CD14-positive monocyte (primary cell): ENCODE data around the gene BNC2. TPM values are rescaled to one million over a fixed set of nuclear protein-coding genes. Genes with fewer than 3 reads are reported as not detected.

Experiments used
- DNase-seq, 3 donors: peaks; one replicate each; pipeline ENCODE4 v3.0.0-alpha.2; 2011 to 2022
- H2AFZ ChIP-seq: 2 replicates; pipeline ENCODE4 v1.6.0; 2012; ENCODE audit warnings: mild to moderate bottlenecking, low read depth, low read length, inconsistent platforms; ENCODE audit not compliant: insufficient read depth, poor library complexity, severe bottlenecking
- H3K27ac ChIP-seq, 2 donors: 1 replicate in 1 of 2; 2 replicates in 1 of 2; pipeline ENCODE4 v1.5.1; 2012 to 2013; ENCODE audit warnings: low read length in 2 of 2, control low read depth in 1 of 2, inconsistent platforms in 1 of 2, low read depth in 1 of 2, mild to moderate bottlenecking in 1 of 2
- H3K27me3 ChIP-seq, 2 donors: one replicate each; pipeline versions ENCODE4 v1.6.0 to v1.6.1; 2011 to 2013; ENCODE audit warnings: low read length in 2 of 2; ENCODE audit not compliant: control insufficient read depth in 2 of 2, insufficient read depth in 2 of 2
- H3K36me3 ChIP-seq, 2 donors: replicated peaks in 1 of 2; 1 replicate in 1 of 2; 2 replicates in 1 of 2; pipeline versions ENCODE4 v1.5.1 to v1.6.1; 2012 to 2013; ENCODE audit warnings: low read length in 2 of 2, control low read depth in 1 of 2, inconsistent platforms in 1 of 2, mild to moderate bottlenecking in 1 of 2; ENCODE audit not compliant: insufficient read depth in 2 of 2, control insufficient read depth in 1 of 2
- H3K4me1 ChIP-seq, 2 donors: 1 replicate in 1 of 2; 2 replicates in 1 of 2; pipeline versions ENCODE4 v1.5.1 to v1.6.1; 2012 to 2013; ENCODE audit warnings: low read length in 2 of 2, control low read depth in 1 of 2, inconsistent platforms in 1 of 2, mild to moderate bottlenecking in 1 of 2, moderate library complexity in 1 of 2; ENCODE audit not compliant: insufficient read depth in 2 of 2, control insufficient read depth in 1 of 2
- H3K4me2 ChIP-seq: replicated peaks from 2 replicates; pipeline ENCODE3; 2012; ENCODE audit warnings: low read length, moderate library complexity, mild to moderate bottlenecking; ENCODE audit not compliant: poor library complexity, severe bottlenecking; ENCODE audit errors: extremely low read depth
- H3K4me3 ChIP-seq, 3 experiments: fragments of 200-600 bp in 1 of 3; sonication (generic) in 1 of 3; replicated peaks in 1 of 3; 1 replicate in 2 of 3; 2 replicates in 1 of 3; pipeline ENCODE4 v1.5.1; 2011 to 2013; ENCODE audit warnings: low read length in 3 of 3, mild to moderate bottlenecking in 3 of 3, control low read depth in 2 of 3, low read depth in 2 of 3, inconsistent platforms in 1 of 3, moderate library complexity in 1 of 3
- H3K79me2 ChIP-seq: 2 replicates; pipeline ENCODE4 v1.6.0; 2012; ENCODE audit warnings: mild to moderate bottlenecking, control low read depth, inconsistent platforms, low read length, moderate library complexity; ENCODE audit not compliant: insufficient read depth
- H3K9ac ChIP-seq: 2 replicates; pipeline ENCODE4 v1.6.0; 2017; ENCODE audit warnings: low read length, mild to moderate bottlenecking; ENCODE audit not compliant: insufficient read depth, poor library complexity, severe bottlenecking
- H3K9me3 ChIP-seq, 2 donors: replicated peaks in 1 of 2; 1 replicate in 1 of 2; 2 replicates in 1 of 2; pipeline versions ENCODE4 v1.5.1 to v1.6.1; 2012 to 2013; ENCODE audit warnings: low read length in 2 of 2, control low read depth in 1 of 2; ENCODE audit not compliant: control insufficient read depth in 1 of 2, insufficient read depth in 1 of 2
- H4K20me1 ChIP-seq: 2 replicates; pipeline ENCODE4 v1.6.0; 2012; ENCODE audit warnings: mild to moderate bottlenecking, low read length, control low read depth, moderate library complexity; ENCODE audit not compliant: insufficient read depth
- H3K27ac Mint-ChIP-seq, 7 donors: one replicate each; pipeline ENCODE4 v1.8.0; 2020; ENCODE audit warnings: mild to moderate bottlenecking in 7 of 7, mixed read lengths in 7 of 7, moderate library complexity in 6 of 7, inconsistent platforms in 2 of 7
- H3K27me3 Mint-ChIP-seq, 3 donors: one replicate each; pipeline ENCODE4 v1.8.0; 2021 to 2022; ENCODE audit warnings: low read depth in 3 of 3, mild to moderate bottlenecking in 3 of 3, mixed read lengths in 3 of 3, moderate library complexity in 3 of 3, inconsistent platforms in 1 of 3
- H3K36me3 Mint-ChIP-seq, 2 donors: one replicate each; pipeline ENCODE4 v1.8.0; 2020; ENCODE audit warnings: mixed read lengths in 2 of 2, inconsistent platforms in 1 of 2, mild to moderate bottlenecking in 1 of 2
- H3K4me1 Mint-ChIP-seq: one replicate; pipeline ENCODE4 v1.8.0; 2020; ENCODE audit warnings: mild to moderate bottlenecking, mixed read lengths
- H3K4me3 Mint-ChIP-seq, 2 donors: one replicate each; pipeline ENCODE4 v1.8.0; 2020; ENCODE audit warnings: mild to moderate bottlenecking in 2 of 2, mixed read lengths in 2 of 2, moderate library complexity in 1 of 2
- H3K9me3 Mint-ChIP-seq, 7 donors: one replicate each; pipeline ENCODE4 v1.8.0; 2020 to 2022; ENCODE audit warnings: mixed read lengths in 7 of 7, mild to moderate bottlenecking in 6 of 7, moderate library complexity in 6 of 7, inconsistent platforms in 2 of 7
- CTCF ChIP-seq: fragments of 200-600 bp; IDR thresholded peaks from one replicate; pipeline ENCODE4 v1.8.0; 2022; ENCODE audit warnings: antibody characterized with exemption, mild to moderate bottlenecking
- WGBS: methylation state at CpG from one replicate; pipeline ENCODE4 v1.1.5; 2013; ENCODE audit warnings: missing lambda C conversion rate; ENCODE audit not compliant: insufficient coverage; 5-methylcytosine and 5-hydroxymethylcytosine counted together
- intact Hi-C, 2 donors: fragments of 100-400 bp; cut with micrococcal nuclease; formaldehyde crosslinking; loops; one replicate each; pipeline versions ENCODE4 v1.15.0 to v1.15.1; 2023
- polyA plus RNA-seq, 3 donors: library from polyadenylated mRNA; depleted of rRNA in 1 of 3; unstranded in 2 of 3; stranded (reverse) in 1 of 3; fragments of 300-500 nt in 2 of 3; fragments of >200 nt in 1 of 3; fragmentation: Illumina TruSeq in 2 of 3; gene quantifications; 1 replicate in 2 of 3; 2 replicates in 1 of 3; pipeline ENCODE4 v1.2.3, GENCODE V29; 2012 to 2021

BNC2 gene
- polyA plus RNA-seq, 3 donors: 0.01 TPM; not detected in 2

- no peak overlapping the region for H3K4me3 ChIP-seq
- H3K4me1 ChIP-seq: peaks cover 0 to 6% of the 10 kb centered on the region in 2 donors
- Mint-ChIP-seq H3K4me3 (no peak overlapping the region), H3K36me3 (no peaks in the 10 kb centered on the region), H3K9me3 (peaks cover 0 to 2% (median under 1%) of the 10 kb centered on the region in 7 donors), H3K4me1 (peaks cover 7% of the 10 kb centered on the region), H3K27me3 (peaks cover 0 to 8% (median 6%) of the 10 kb centered on the region in 3 donors), H3K27ac (no peak overlapping the region)
- no peaks in the 10 kb centered on the region for H3K27me3 ChIP-seq
- H4K20me1 ChIP-seq: no peaks in the 10 kb centered on the region
- TF ChIP-seq CTCF: no peak
- no peak overlapping the region for H3K9ac ChIP-seq
- H3K27ac ChIP-seq: no peak overlapping the region
- no peak overlapping the region for H2AFZ ChIP-seq
- H3K9me3 ChIP-seq: no peaks in the 10 kb centered on the region
- no peak overlapping the region for H3K4me2 ChIP-seq
- intact Hi-C loops: no loop called here
- 89% methylated on average over 9 of the region's 12 CpGs for WGBS
- no peak for DNase-seq
- no peaks in the 10 kb centered on the region for H3K79me2 ChIP-seq
- H3K36me3 ChIP-seq: no peaks in the 10 kb centered on the region
These were observed 451.3 kb downstream of the BNC2 start for GRCh38 chr9:16419124-16419523.

GRCh38 chr9:16418721-16419120, 451.7 kb downstream of the BNC2 start:
- H3K36me3 Mint-ChIP-seq: no peaks in the 10 kb centered on the region
- intact Hi-C loops: no loop called here
- peaks cover 0 to 6% (median 3%) of the 10 kb centered on the region in 7 donors for H3K9me3 Mint-ChIP-seq
- peaks cover 9% of the 10 kb centered on the region for H3K4me1 Mint-ChIP-seq
- H3K27ac ChIP-seq: no peak overlapping the region
- DNase-seq: no peak
- no peak overlapping the region for H2AFZ ChIP-seq
- no peak overlapping the region for H3K4me2 ChIP-seq
- no peaks in the 10 kb centered on the region for H3K27me3 ChIP-seq
- peaks cover 0 to 8% (median 6%) of the 10 kb centered on the region in 3 donors for H3K27me3 Mint-ChIP-seq
- no peaks in the 10 kb centered on the region for H3K9me3 ChIP-seq
- peaks cover 4 to 7% of the 10 kb centered on the region in 2 donors for H3K4me1 ChIP-seq
- no peak overlapping the region for H3K4me3 ChIP-seq
- H3K79me2 ChIP-seq: no peaks in the 10 kb centered on the region
- TF ChIP-seq CTCF: no peak
- no peak overlapping the region for H3K4me3 Mint-ChIP-seq
- WGBS: 97% methylated on average over 3 of the region's 6 CpGs
- no peak overlapping the region for H3K27ac Mint-ChIP-seq
- H4K20me1 ChIP-seq: no peaks in the 10 kb centered on the region
- no peaks in the 10 kb centered on the region for H3K36me3 ChIP-seq
- no peak overlapping the region for H3K9ac ChIP-seq
